Measurements from ENCODE around the gene MAGED2. TPM values are rescaled to one million over a fixed set of nuclear protein-coding genes. Genes with fewer than 3 reads are reported as not detected.

Gene MAGED2
- total and polyA plus RNA-seq, 9 of the 15 experiments (the other 6 are each of a cell fraction or from before 2014, with no cell fraction given): 19.7 to 49.1 (median 23.1) TPM

DNA sequence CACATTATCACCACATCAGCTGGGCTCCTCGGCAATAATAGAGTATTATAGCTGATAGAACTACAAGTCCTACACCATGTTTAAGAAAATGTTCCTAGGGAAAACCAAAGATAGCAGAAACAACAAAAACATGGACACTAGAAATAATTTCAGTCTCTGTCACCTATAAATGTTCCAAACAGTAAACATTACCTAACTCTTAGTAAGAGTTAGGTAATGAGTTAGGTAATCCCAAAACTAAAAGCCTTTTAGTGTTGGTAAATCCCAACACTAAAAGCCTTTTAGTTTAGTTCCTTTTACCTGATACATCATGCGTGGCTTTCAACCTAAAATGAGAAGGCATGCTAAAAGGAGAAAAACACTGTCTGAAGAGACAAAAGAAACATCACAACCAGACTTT, 35.5 kb downstream of the MAGED2 start:
- intact Hi-C loops (cut with micrococcal nuclease): no loop called here
- no peak for ATAC-seq

More for the DNA sequence above, 35.5 kb downstream of the MAGED2 start:
- no peaks in the 10 kb centered on the region for H3K9me3 ChIP-seq (replicated peaks; ENCODE audit: control insufficient read depth, insufficient read depth, low read depth, low read length)
- ChIA-PET POLR2A (no interaction called here), CTCF (ENCODE audit: low intra/inter-chr PET ratio) (no interaction called here)
- no peak overlapping the region for H3K4me2 ChIP-seq (ENCODE audit: insufficient read depth, low read length)
- H3K4me3 ChIP-seq: no peak overlapping the region
- no peak overlapping the region for H3K9ac ChIP-seq (ENCODE audit: insufficient read depth in 1 of 2, low read depth in 2 of 2, low read length in 2 of 2)
- no TSS peak for BruUV-seq (replicated peaks)
- WGBS (ENCODE audit: insufficient coverage, low coverage, missing lambda C conversion rate): 0% methylated on average over 2 of the region's 2 CpGs
- in situ Hi-C loops (cut with MboI): no loop called here
- no peaks in the 10 kb centered on the region for H4K20me1 ChIP-seq (replicated peaks; ENCODE audit: control insufficient read depth, insufficient read depth, low read length)
- DNase-seq (ENCODE audit: extremely low read depth in 1 of 4, low spot score in 3 of 4): no peak
- H3K27me3 ChIP-seq (ENCODE audit: control insufficient read depth in 2 of 2, insufficient read depth in 2 of 2, low read length in 2 of 2): no peaks in the 10 kb centered on the region
- H3K36me3 ChIP-seq (ENCODE audit: control insufficient read depth, insufficient read depth, low read length): no peaks in the 10 kb centered on the region
- H2AFZ ChIP-seq (ENCODE audit: low read depth, low read length): no peak overlapping the region
- H3K79me2 ChIP-seq (ENCODE audit: control insufficient read depth, insufficient read depth, low read length): no peaks in the 10 kb centered on the region
- FAIRE-seq: no peak
- TF ChIP-seq ZFP36 (IDR thresholded peaks at IDR 0.05; ENCODE audit: low read depth, low read length, partially characterized antibody) (no peak), TCFL5 (CRISPR knock-in tag; conservative IDR thresholded peaks at IDR 0.05) (no peak), BCOR (IDR thresholded peaks at IDR 0.05) (no peak), IRF9 (tag; IDR thresholded peaks at IDR 0.05) (no peak), SAFB (IDR thresholded peaks at IDR 0.05; ENCODE audit: borderline replicate concordance, low read depth, low read length) (no peak), ZNF512 (tag; IDR thresholded peaks at IDR 0.05) (no peak)
- TF ChIP-seq, protein P1, sequence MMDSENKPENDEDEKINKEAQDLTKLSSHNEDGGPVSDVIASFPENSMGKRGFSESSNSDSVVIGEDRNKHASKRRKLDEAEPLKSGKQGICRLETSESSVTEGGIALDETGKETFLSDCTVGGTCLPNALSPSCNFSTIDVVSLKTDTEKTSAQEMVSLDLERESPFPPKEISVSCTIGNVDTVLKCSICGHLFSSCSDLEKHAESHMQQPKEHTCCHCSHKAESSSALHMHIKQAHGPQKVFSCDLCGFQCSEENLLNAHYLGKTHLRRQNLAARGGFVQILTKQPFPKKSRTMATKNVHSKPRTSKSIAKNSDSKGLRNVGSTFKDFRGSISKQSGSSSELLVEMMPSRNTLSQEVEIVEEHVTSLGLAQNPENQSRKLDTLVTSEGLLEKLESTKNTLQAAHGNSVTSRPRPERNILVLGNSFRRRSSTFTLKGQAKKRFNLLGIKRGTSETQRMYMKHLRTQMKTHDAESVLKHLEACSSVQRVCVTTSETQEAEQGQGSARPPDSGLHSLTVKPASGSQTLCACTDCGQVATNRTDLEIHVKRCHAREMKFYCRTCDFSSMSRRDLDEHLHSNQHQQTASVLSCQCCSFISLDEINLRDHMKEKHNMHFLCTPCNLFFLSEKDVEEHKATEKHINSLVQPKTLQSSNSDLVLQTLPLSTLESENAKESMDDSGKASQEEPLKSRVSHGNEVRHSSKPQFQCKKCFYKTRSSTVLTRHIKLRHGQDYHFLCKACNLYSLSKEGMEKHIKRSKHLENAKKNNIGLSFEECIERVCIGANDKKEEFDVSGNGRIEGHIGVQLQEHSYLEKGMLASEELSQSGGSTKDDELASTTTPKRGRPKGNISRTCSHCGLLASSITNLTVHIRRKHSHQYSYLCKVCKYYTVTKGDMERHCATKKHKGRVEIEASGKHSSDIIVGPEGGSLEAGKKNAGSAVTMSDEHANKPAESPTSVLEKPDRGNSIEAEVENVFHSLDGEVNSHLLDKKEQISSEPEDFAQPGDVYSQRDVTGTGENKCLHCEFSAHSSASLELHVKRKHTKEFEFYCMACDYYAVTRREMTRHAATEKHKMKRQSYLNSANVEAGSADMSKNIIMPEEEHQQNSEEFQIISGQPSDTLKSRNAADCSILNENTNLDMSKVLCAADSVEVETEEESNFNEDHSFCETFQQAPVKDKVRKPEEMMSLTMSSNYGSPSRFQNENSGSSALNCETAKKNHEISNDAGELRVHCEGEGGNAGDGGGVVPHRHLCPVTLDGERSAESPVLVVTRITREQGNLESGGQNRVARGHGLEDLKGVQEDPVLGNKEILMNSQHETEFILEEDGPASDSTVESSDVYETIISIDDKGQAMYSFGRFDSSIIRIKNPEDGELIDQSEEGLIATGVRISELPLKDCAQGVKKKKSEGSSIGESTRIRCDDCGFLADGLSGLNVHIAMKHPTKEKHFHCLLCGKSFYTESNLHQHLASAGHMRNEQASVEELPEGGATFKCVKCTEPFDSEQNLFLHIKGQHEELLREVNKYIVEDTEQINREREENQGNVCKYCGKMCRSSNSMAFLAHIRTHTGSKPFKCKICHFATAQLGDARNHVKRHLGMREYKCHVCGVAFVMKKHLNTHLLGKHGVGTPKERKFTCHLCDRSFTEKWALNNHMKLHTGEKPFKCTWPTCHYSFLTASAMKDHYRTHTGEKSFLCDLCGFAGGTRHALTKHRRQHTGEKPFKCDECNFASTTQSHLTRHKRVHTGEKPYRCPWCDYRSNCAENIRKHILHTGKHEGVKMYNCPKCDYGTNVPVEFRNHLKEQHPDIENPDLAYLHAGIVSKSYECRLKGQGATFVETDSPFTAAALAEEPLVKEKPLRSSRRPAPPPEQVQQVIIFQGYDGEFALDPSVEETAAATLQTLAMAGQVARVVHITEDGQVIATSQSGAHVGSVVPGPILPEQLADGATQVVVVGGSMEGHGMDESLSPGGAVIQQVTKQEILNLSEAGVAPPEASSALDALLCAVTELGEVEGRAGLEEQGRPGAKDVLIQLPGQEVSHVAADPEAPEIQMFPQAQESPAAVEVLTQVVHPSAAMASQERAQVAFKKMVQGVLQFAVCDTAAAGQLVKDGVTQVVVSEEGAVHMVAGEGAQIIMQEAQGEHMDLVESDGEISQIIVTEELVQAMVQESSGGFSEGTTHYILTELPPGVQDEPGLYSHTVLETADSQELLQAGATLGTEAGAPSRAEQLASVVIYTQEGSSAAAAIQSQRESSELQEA (IDR thresholded peaks at IDR 0.05; ENCODE audit: low read depth): no peak
- no peaks in the 10 kb centered on the region for H3K9me1 ChIP-seq (ENCODE audit: control insufficient read depth, insufficient read depth, low read length)
- no peaks in the 10 kb centered on the region for H3K4me1 ChIP-seq (replicated peaks in 1 of 2; ENCODE audit: control insufficient read depth in 2 of 2, insufficient read depth in 2 of 2, low read length in 2 of 2)
- no peak overlapping the region for H3K27ac ChIP-seq (ENCODE audit: extremely low read depth, low read depth, low read length)

All from K562 (cell line).